H1 (cell line): ENCODE results near the gene MAJIN. TPM values are rescaled to one million over a fixed set of nuclear protein-coding genes. Genes with fewer than 3 reads are reported as not detected.

Experiments
- CTCF ChIA-PET: fragments of 300-600 bp; sonication (Branson Sonifier 250); formaldehyde crosslinking; loops from one replicate; lab custom pipeline; 2021; ENCODE audit not compliant: partially characterized antibody; lab: Charles Lee
- POLR2A ChIA-PET: fragments of 300-600 bp; sonication (Branson Sonifier 250); formaldehyde crosslinking; loops from one replicate; lab custom pipeline; 2021; ENCODE audit warnings: inconsistent platforms; ENCODE audit not compliant: partially characterized antibody; lab: Charles Lee
- DNase-seq, 2 experiments: peaks; one replicate each; pipeline versions ENCODE4 v3.0.0 to v3.0.0-alpha.2; 2010 to 2022; ENCODE audit warnings: low spot score in 2 of 2, low read depth in 1 of 2, mixed read lengths in 1 of 2
- FAIRE-seq: peaks from 2 replicates; lab custom pipeline; 2011; peaks lifted over from hg19 to GRCh38; lab: Jason Lieb, UNC
- H2AFZ ChIP-seq: 2 replicates; pipeline ENCODE4 v1.8.1; 2012; ENCODE audit warnings: low read length, inconsistent platforms
- H2AK5ac ChIP-seq: 2 replicates; pipeline ENCODE4 v1.6.1; 2013; ENCODE audit warnings: low read depth, low read length
- H2BK120ac ChIP-seq: replicated peaks from 2 replicates; pipeline ENCODE3; 2013; ENCODE audit warnings: low read depth, low read length, inconsistent platforms
- H2BK12ac ChIP-seq: 2 replicates; pipeline ENCODE4 v1.6.1; 2013; ENCODE audit warnings: low read depth, low read length
- H2BK15ac ChIP-seq: 2 replicates; pipeline ENCODE4 v1.6.1; 2013; ENCODE audit warnings: low read length
- H2BK20ac ChIP-seq: 2 replicates; pipeline ENCODE4 v1.6.1; 2013; ENCODE audit warnings: low read length
- H2BK5ac ChIP-seq: 2 replicates; pipeline ENCODE4 v1.6.1; 2013; ENCODE audit warnings: low read depth, low read length
- H3K14ac ChIP-seq: 2 replicates; pipeline ENCODE4 v1.6.1; 2013; ENCODE audit warnings: inconsistent platforms; ENCODE audit not compliant: insufficient read length
- H3K18ac ChIP-seq: 2 replicates; pipeline ENCODE4 v1.6.1; 2013; ENCODE audit warnings: low read length; ENCODE audit errors: extremely low read depth
- H3K23ac ChIP-seq: 2 replicates; pipeline ENCODE4 v1.6.1; 2013; ENCODE audit warnings: inconsistent platforms; ENCODE audit not compliant: insufficient read length
- H3K23me2 ChIP-seq: 2 replicates; pipeline ENCODE4 v1.6.1; 2013; ENCODE audit warnings: low read depth, low read length
- H3K27ac ChIP-seq: 2 replicates; pipeline ENCODE4 v1.6.1; 2011; ENCODE audit warnings: low read depth, low read length, inconsistent platforms
- H3K27me3 ChIP-seq, 4 experiments: replicated peaks in 1 of 4; 1 replicate in 1 of 4; 2 replicates in 3 of 4; pipeline versions ENCODE4 v1.6.1 to v1.8.1; 2011 to 2013; ENCODE audit warnings: low read length in 3 of 4, mild to moderate bottlenecking in 3 of 4, inconsistent platforms in 2 of 4, mixed read lengths in 2 of 4, moderate library complexity in 1 of 4; ENCODE audit not compliant: control insufficient read depth in 3 of 4, insufficient read depth in 3 of 4; ENCODE audit errors: extremely low read depth in 1 of 4
- H3K36me3 ChIP-seq, 4 experiments: 2 replicates each; pipeline versions ENCODE4 v1.6.1 to v1.8.1; 2011 to 2013; ENCODE audit warnings: mild to moderate bottlenecking in 4 of 4, low read length in 3 of 4, moderate library complexity in 2 of 4, control low read depth in 1 of 4, inconsistent platforms in 1 of 4; ENCODE audit not compliant: insufficient read depth in 4 of 4, control insufficient read depth in 2 of 4
- H3K4ac ChIP-seq: replicated peaks from 2 replicates; pipeline ENCODE3; 2013; ENCODE audit warnings: low read length, low read depth, mixed read lengths, inconsistent platforms; ENCODE audit not compliant: insufficient read length
- H3K4me1 ChIP-seq, 4 experiments: replicated peaks in 1 of 4; 1 replicate in 1 of 4; 2 replicates in 3 of 4; pipeline versions ENCODE4 v1.6.1 to v1.8.1; 2011 to 2013; ENCODE audit warnings: low read length in 3 of 4, inconsistent platforms in 2 of 4, mixed read lengths in 1 of 4; ENCODE audit not compliant: insufficient read depth in 4 of 4, control insufficient read depth in 3 of 4
- H3K4me2 ChIP-seq, 2 experiments: 2 replicates each; pipeline versions ENCODE4 v1.6.1 to v1.8.1; 2011 to 2013; ENCODE audit warnings: low read depth in 2 of 2, low read length in 2 of 2, control low read depth in 1 of 2, inconsistent platforms in 1 of 2, mild to moderate bottlenecking in 1 of 2; ENCODE audit not compliant: insufficient read depth in 1 of 2
- H3K4me3 ChIP-seq, 4 experiments: fragments of 200-600, 300-600 bp in 1 of 4; sonication (generic), shearing (Covaris generic), sonication (Bioruptor Twin) in 1 of 4; 2 replicates each; pipeline versions ENCODE4 v1.5.1 to v1.8.1; 2011 to 2016; ENCODE audit warnings: low read length in 4 of 4, low read depth in 3 of 4, control low read depth in 2 of 4, inconsistent platforms in 2 of 4, mild to moderate bottlenecking in 2 of 4, mixed read lengths in 1 of 4, moderate library complexity in 1 of 4; ENCODE audit not compliant: insufficient read depth in 2 of 4; ENCODE audit errors: extremely low read depth in 1 of 4
- H3K56ac ChIP-seq: replicated peaks from 2 replicates; pipeline ENCODE3; 2013; ENCODE audit warnings: low read depth, mild to moderate bottlenecking, mixed read lengths, low read length, inconsistent platforms; ENCODE audit not compliant: insufficient read length
- H3K79me1 ChIP-seq: 2 replicates; pipeline ENCODE4 v1.6.1; 2013; ENCODE audit warnings: low read depth, low read length, control low read depth
- H3K79me2 ChIP-seq, 2 experiments: 2 replicates each; pipeline versions ENCODE4 v1.6.1 to v1.8.1; 2012 to 2013; ENCODE audit warnings: low read length in 2 of 2, mild to moderate bottlenecking in 2 of 2, inconsistent platforms in 1 of 2; ENCODE audit not compliant: insufficient read depth in 2 of 2, control insufficient read depth in 1 of 2
- H3K9ac ChIP-seq, 4 experiments: replicated peaks in 1 of 4; 1 replicate in 1 of 4; 2 replicates in 3 of 4; pipeline versions ENCODE4 v1.6.1 to v1.8.1; 2011 to 2013; ENCODE audit warnings: low read depth in 3 of 4, low read length in 3 of 4, control low read depth in 2 of 4, mild to moderate bottlenecking in 2 of 4, moderate library complexity in 2 of 4, inconsistent platforms in 1 of 4; ENCODE audit errors: extremely low read depth in 1 of 4
- H3K9me3 ChIP-seq, 2 experiments: 2 replicates each; pipeline versions ENCODE4 v1.6.1 to v1.8.1; 2012 to 2013; ENCODE audit warnings: mild to moderate bottlenecking in 2 of 2, moderate library complexity in 2 of 2, control low read depth in 1 of 2, inconsistent platforms in 1 of 2, low read depth in 1 of 2, low read length in 1 of 2, mixed read lengths in 1 of 2; ENCODE audit not compliant: insufficient read depth in 2 of 2
- H4K20me1 ChIP-seq, 2 experiments: replicated peaks in 1 of 2; 2 replicates each; pipeline versions ENCODE3 to v1.8.1; 2011 to 2013; ENCODE audit warnings: inconsistent platforms in 2 of 2, low read length in 2 of 2, mild to moderate bottlenecking in 1 of 2; ENCODE audit not compliant: insufficient read depth in 2 of 2, control insufficient read depth in 1 of 2
- H4K5ac ChIP-seq: 2 replicates; pipeline ENCODE4 v1.6.1; 2013; ENCODE audit warnings: low read length, low read depth, mixed read lengths, inconsistent platforms; ENCODE audit not compliant: insufficient read length
- H4K8ac ChIP-seq: 2 replicates; pipeline ENCODE4 v1.8.0; 2013; ENCODE audit warnings: mild to moderate bottlenecking, moderate library complexity, low read length, inconsistent platforms; ENCODE audit not compliant: insufficient read depth; ENCODE audit errors: extremely low read depth
- H4K91ac ChIP-seq: replicated peaks from 2 replicates; pipeline ENCODE3; 2013; ENCODE audit warnings: low read length, mixed read lengths, inconsistent platforms; ENCODE audit not compliant: insufficient read length
- ASH2L ChIP-seq: fragments of 200-600, 300-600 bp; sonication (generic); IDR thresholded peaks from one replicate; pipeline ENCODE4 v1.7.1; 2017; ENCODE audit warnings: low read length
- BCL11A ChIP-seq, 2 experiments: IDR thresholded peaks; one replicate each; pipeline ENCODE4 v1.6.1; 2011; ENCODE audit warnings: low read depth in 2 of 2, low read length in 2 of 2, mild to moderate bottlenecking in 2 of 2
- BRCA1 ChIP-seq: IDR thresholded peaks from 2 replicates; pipeline ENCODE4 v1.6.1; 2012; ENCODE audit warnings: low read depth, low read length, improper control_type of control experiment
- CHD1 ChIP-seq: IDR thresholded peaks from 2 replicates; pipeline ENCODE4 v1.6.1; 2012; ENCODE audit warnings: low read depth, low read length, improper control_type of control experiment
- CTBP2 ChIP-seq: IDR thresholded peaks from 2 replicates; pipeline ENCODE4 v1.7.0; 2011; ENCODE audit warnings: borderline replicate concordance, mild to moderate bottlenecking, moderate library complexity, mixed read lengths, low read length; ENCODE audit not compliant: insufficient read depth, insufficient read length
- HDAC2 ChIP-seq, 2 experiments: fragments of 300-600 bp in 1 of 2; sonication (generic) in 1 of 2; IDR thresholded peaks; 2 replicates each; pipeline ENCODE4 v1.6.1; 2011 to 2012; ENCODE audit warnings: low read depth in 2 of 2, low read length in 2 of 2, mild to moderate bottlenecking in 2 of 2, moderate library complexity in 2 of 2, borderline replicate concordance in 1 of 2, inconsistent platforms in 1 of 2
- KDM1A ChIP-seq: fragments of 200-600, 300-600 bp; sonication (generic); IDR thresholded peaks from 2 replicates; pipeline ENCODE4 v1.7.1; 2016; ENCODE audit warnings: mild to moderate bottlenecking, low read length, borderline replicate concordance
- KDM4A ChIP-seq: IDR thresholded peaks from one replicate; pipeline ENCODE4 v1.7.1; 2012; ENCODE audit warnings: low read depth, mild to moderate bottlenecking, moderate library complexity, low read length, inconsistent platforms; ENCODE audit not compliant: severe bottlenecking
- PHF8 ChIP-seq: fragments of 200-600 bp; sonication (generic); conservative IDR thresholded peaks from 2 replicates; pipeline ENCODE4 v1.7.1; 2012; ENCODE audit warnings: low read depth, mild to moderate bottlenecking, inconsistent platforms, low read length, moderate library complexity
- RXRA ChIP-seq: IDR thresholded peaks from 2 replicates; pipeline ENCODE4 v1.6.1; 2011; ENCODE audit warnings: low read depth, mild to moderate bottlenecking, low read length, moderate library complexity; ENCODE audit not compliant: insufficient read depth
- SAP30 ChIP-seq: fragments of 300-600 bp; sonication (generic); IDR thresholded peaks from 2 replicates; pipeline ENCODE4 v1.7.1; 2012; ENCODE audit warnings: low read length, moderate library complexity, mild to moderate bottlenecking, inconsistent platforms; ENCODE audit not compliant: insufficient read depth, insufficient replicate concordance
- SIN3A ChIP-seq, 2 experiments: IDR thresholded peaks in 1 of 2; conservative IDR thresholded peaks in 1 of 2; 2 replicates each; pipeline ENCODE4 v1.6.1; 2011 to 2012; ENCODE audit warnings: low read length in 2 of 2, improper control_type of control experiment in 1 of 2, low read depth in 1 of 2, mild to moderate bottlenecking in 1 of 2
- SP2 ChIP-seq: IDR thresholded peaks from 2 replicates; pipeline ENCODE4 v1.6.1; 2012; ENCODE audit warnings: mild to moderate bottlenecking, low read length, inconsistent platforms
- SRF ChIP-seq: IDR thresholded peaks from 2 replicates; pipeline ENCODE4 v1.6.1; 2011; ENCODE audit warnings: mild to moderate bottlenecking, low read depth, low read length, moderate library complexity
- TEAD4 ChIP-seq: IDR thresholded peaks from 2 replicates; pipeline ENCODE4 v1.6.1; 2012; ENCODE audit warnings: low read depth, low read length, inconsistent platforms, mixed read lengths
- WGBS, 2 experiments: shearing (Covaris generic) in 1 of 2; methylation state at CpG; one replicate each; pipeline versions ENCODE4 v1.1.6 to v1.1.7; 2013 to 2015; ENCODE audit warnings: low lambda C conversion rate in 2 of 2, mixed read lengths in 2 of 2, inconsistent platforms in 1 of 2, low coverage in 1 of 2, missing lambda C conversion rate in 1 of 2; ENCODE audit not compliant: insufficient replicate concordance in 2 of 2, insufficient coverage in 1 of 2, insufficient read length in 1 of 2; ENCODE audit errors: extremely low coverage in 1 of 2, missing lambda C conversion rate in 1 of 2; 5-methylcytosine and 5-hydroxymethylcytosine counted together
- polyA plus RNA-seq, 7 experiments: library from polyadenylated mRNA; depleted of rRNA in 3 of 7; stranded (reverse) in 5 of 7; unstranded in 2 of 7; fragments of >200 nt in 5 of 7; fragments of 200-250 nt in 2 of 7; gene quantifications; 1 replicate in 5 of 7; 2 replicates in 1 of 7; 4 replicates in 1 of 7; pipeline versions ENCODE4 v1.2.1 to v1.2.3, GENCODE V29; 2011 to 2013; ENCODE audit warnings: missing spikeins in 2 of 7, mixed read lengths in 2 of 7
- total RNA-seq: library from RNA; stranded (reverse); fragmentation: NEBNext Ultra II Directional; extraction: Animal tissue kit (Norgen Biotek cat#: 25700); gene quantifications from 2 replicates; pipeline ENCODE4 v1.2.1, GENCODE V29; 2021

MAJIN gene
- total and polyA plus RNA-seq, 2 of the 8 experiments (the other 6 are each of a cell fraction or from before 2014, with no cell fraction given), result not detected

- CTCF ChIA-PET, result no interaction called here
- H2BK20ac ChIP-seq, result no peak overlapping the region
- no peak overlapping the region for H4K91ac ChIP-seq
- no peak overlapping the region for H2AK5ac ChIP-seq
- POLR2A ChIA-PET, result no interaction called here
- no peak overlapping the region for H2BK120ac ChIP-seq
- no peak overlapping the region for H4K8ac ChIP-seq
- H3K4me3 ChIP-seq, result no peak overlapping the region
- H3K18ac ChIP-seq, result no peak overlapping the region
- H4K20me1 ChIP-seq, result no peaks in the 10 kb centered on the region
- H3K23me2 ChIP-seq, result no peaks in the 10 kb centered on the region
- no peak overlapping the region for H4K5ac ChIP-seq
- H3K4ac ChIP-seq, result no peak overlapping the region
- no peaks in the 10 kb centered on the region for H3K36me3 ChIP-seq
- H3K4me2 ChIP-seq, result no peak overlapping the region
- H2AFZ ChIP-seq, result no peak overlapping the region
- no peaks in the 10 kb centered on the region for H3K79me1 ChIP-seq
- no peaks in the 10 kb centered on the region for H3K79me2 ChIP-seq
- H2BK15ac ChIP-seq, result no peak overlapping the region
- H2BK12ac ChIP-seq, result no peak overlapping the region
- no peak overlapping the region for H3K56ac ChIP-seq
- H3K9ac ChIP-seq, result no peak overlapping the region
- H3K27me3 ChIP-seq, result no peaks in the 10 kb centered on the region
- H3K14ac ChIP-seq, result no peak overlapping the region
- no peak overlapping the region for H3K23ac ChIP-seq
- H3K4me1 ChIP-seq, result no peaks in the 10 kb centered on the region
- no peak overlapping the region for H2BK5ac ChIP-seq
- 85% methylated on average over 4 of the region's 4 CpGs; no CpG with 5 or more reads in 1 of the 2 experiments for WGBS, 2 experiments
- FAIRE-seq, result no peak
- no peak for DNase-seq
- no peaks in the 10 kb centered on the region for H3K9me3 ChIP-seq
- H3K27ac ChIP-seq, result no peak overlapping the region
- TF ChIP-seq BCL11A (IDR thresholded peaks at IDR 0.05; ENCODE audit: low read depth in 2 of 2, low read length in 2 of 2), result no peak
- TF ChIP-seq PHF8, result no peak
- TF ChIP-seq HDAC2 (IDR thresholded peaks at IDR 0.05; ENCODE audit: borderline replicate concordance in 1 of 2, low read depth in 2 of 2, low read length in 2 of 2), result no peak
- TF ChIP-seq BRCA1, result no peak
- no peak for TF ChIP-seq CHD1
- no peak for TF ChIP-seq RXRA
- TF ChIP-seq TEAD4, result no peak
- TF ChIP-seq SRF, result no peak
- TF ChIP-seq ASH2L, result no peak
- no peak for TF ChIP-seq SAP30
- no peak for TF ChIP-seq CTBP2
- TF ChIP-seq KDM4A, result no peak
- no peak for TF ChIP-seq KDM1A
- TF ChIP-seq SP2, result no peak
- TF ChIP-seq SIN3A (conservative IDR thresholded peaks at IDR 0.05 in 1 of 2, IDR thresholded peaks at IDR 0.05 in 1 of 2; ENCODE audit: low read depth in 1 of 2, low read length in 2 of 2), result no peak
Observed at GRCh38 chr11:64960719-64961118, 11.2 kb downstream of the MAJIN start.
